Liver (tissue), 9 donors: ENCODE results near the gene PRMT7. TPM values are rescaled to one million over a fixed set of nuclear protein-coding genes. Genes with fewer than 3 reads are reported as not detected.

Source experiments
- DNase-seq: peaks from one replicate; pipeline ENCODE4 v3.0.0-alpha.2; 2017; ENCODE audit warnings: low spot score
- H3K27ac ChIP-seq, 2 donors: one replicate each; pipeline ENCODE4 v1.7.0; 2013; ENCODE audit warnings: inconsistent platforms in 2 of 2, low read length in 2 of 2, control low read depth in 1 of 2, low read depth in 1 of 2, mild to moderate bottlenecking in 1 of 2
- H3K27me3 ChIP-seq, 4 donors: one replicate each; pipeline versions ENCODE4 v1.6.1 to v1.7.0; 2013; ENCODE audit warnings: low read length in 3 of 4, inconsistent platforms in 1 of 4, mild to moderate bottlenecking in 1 of 4, moderate library complexity in 1 of 4; ENCODE audit not compliant: control insufficient read depth in 4 of 4, insufficient read depth in 4 of 4
- H3K36me3 ChIP-seq, 4 donors: one replicate each; pipeline versions ENCODE4 v1.6.1 to v1.7.0; 2013; ENCODE audit warnings: low read length in 3 of 4, mild to moderate bottlenecking in 3 of 4, low read depth in 1 of 4, moderate library complexity in 1 of 4; ENCODE audit not compliant: control insufficient read depth in 4 of 4, insufficient read depth in 3 of 4
- H3K4me1 ChIP-seq, 4 donors: one replicate each; pipeline versions ENCODE4 v1.6.1 to v1.7.0; 2013; ENCODE audit warnings: low read length in 3 of 4, mild to moderate bottlenecking in 3 of 4, moderate library complexity in 1 of 4; ENCODE audit not compliant: control insufficient read depth in 4 of 4, insufficient read depth in 4 of 4
- H3K4me3 ChIP-seq, 3 donors: one replicate each; pipeline versions ENCODE4 v1.6.1 to v1.7.0; 2013; ENCODE audit warnings: low read length in 3 of 3, control low read depth in 1 of 3, low read depth in 1 of 3, mild to moderate bottlenecking in 1 of 3
- H3K9ac ChIP-seq, 2 donors: one replicate each; pipeline ENCODE4 v1.7.0; 2013; ENCODE audit warnings: low read length in 2 of 2, mild to moderate bottlenecking in 2 of 2, moderate library complexity in 2 of 2, control low read depth in 1 of 2, low read depth in 1 of 2
- H3K9me3 ChIP-seq, 4 donors: one replicate each; pipeline versions ENCODE4 v1.6.1 to v1.7.0; 2013; ENCODE audit warnings: low read length in 3 of 4; ENCODE audit not compliant: control insufficient read depth in 4 of 4
- EGR1 ChIP-seq, 2 donors: IDR thresholded peaks; 2 replicates each; pipeline ENCODE4 v1.6.1; 2016 to 2018; ENCODE audit warnings: antibody characterized with exemption in 2 of 2, low read depth in 2 of 2
- FOXA1 ChIP-seq: IDR thresholded peaks from 2 replicates; pipeline ENCODE4 v1.6.1; 2016; ENCODE audit warnings: antibody characterized with exemption
- FOXA2 ChIP-seq: IDR thresholded peaks from 2 replicates; pipeline ENCODE4 v1.6.1; 2016; ENCODE audit warnings: antibody characterized with exemption
- HNF4A ChIP-seq, 2 donors: conservative IDR thresholded peaks; 2 replicates each; pipeline ENCODE4 v1.6.1; 2016; ENCODE audit warnings: antibody characterized with exemption in 2 of 2, mild to moderate bottlenecking in 2 of 2
- HNF4G ChIP-seq: IDR thresholded peaks from 2 replicates; pipeline ENCODE4 v1.6.1; 2016; ENCODE audit warnings: antibody characterized with exemption
- JUND ChIP-seq, 2 donors: IDR thresholded peaks; 2 replicates each; pipeline ENCODE4 v1.6.1; 2016; ENCODE audit warnings: antibody characterized with exemption in 2 of 2
- NR2F2 ChIP-seq: IDR thresholded peaks from 2 replicates; pipeline ENCODE4 v1.6.1; 2016; ENCODE audit warnings: antibody characterized with exemption
- RAD21 ChIP-seq, 2 donors: IDR thresholded peaks; 2 replicates each; pipeline ENCODE4 v1.6.1; 2016; ENCODE audit warnings: antibody characterized with exemption in 2 of 2, mild to moderate bottlenecking in 2 of 2
- RXRA ChIP-seq, 2 donors: IDR thresholded peaks; 2 replicates each; pipeline ENCODE4 v1.6.1; 2017 to 2018; ENCODE audit warnings: antibody characterized with exemption in 2 of 2, mild to moderate bottlenecking in 1 of 2
- SP1 ChIP-seq: IDR thresholded peaks from 2 replicates; pipeline ENCODE4 v1.6.1; 2018; ENCODE audit warnings: antibody characterized with exemption, mild to moderate bottlenecking
- TAF1 ChIP-seq: conservative IDR thresholded peaks from 2 replicates; pipeline ENCODE4 v1.6.1; 2016; ENCODE audit warnings: antibody characterized with exemption, mild to moderate bottlenecking
- YY1 ChIP-seq: IDR thresholded peaks from 2 replicates; pipeline ENCODE4 v1.6.1; 2016; ENCODE audit warnings: antibody characterized with exemption, mild to moderate bottlenecking
- WGBS: extraction: QIAGEN DNeasy Blood & Tissue Kit; methylation state at CpG from one replicate; pipeline ENCODE4 v1.1.7; 2013; 5-methylcytosine and 5-hydroxymethylcytosine counted together
- polyA plus RNA-seq, 2 donors: library from polyadenylated mRNA; stranded (reverse) in 1 of 2; unstranded in 1 of 2; fragments of 200-250 nt in 1 of 2; fragments of >200 nt in 1 of 2; fragmentation: Nextera tagmentation in 1 of 2; extraction: Ambion mirVana in 1 of 2; gene quantifications; one replicate each; pipeline versions ENCODE4 v1.2.1 to v1.2.3, GENCODE V29; 2013 to 2015
- total RNA-seq, 2 donors: library from RNA; depleted of rRNA; stranded (reverse); fragments of >200 nt; gene quantifications; one replicate each; pipeline ENCODE4 v1.2.3, GENCODE V29; 2014
- TF ChIP-seq, protein P1 (sequence below): IDR thresholded peaks from 2 replicates; pipeline ENCODE4 v1.6.1; 2016; ENCODE audit warnings: antibody characterized with exemption
- TF ChIP-seq, protein P2 (sequence below): IDR thresholded peaks from 2 replicates; pipeline ENCODE4 v1.6.1; 2016; ENCODE audit warnings: antibody characterized with exemption, mild to moderate bottlenecking
- TF ChIP-seq, protein P3 (sequence below): IDR thresholded peaks from 2 replicates; pipeline ENCODE4 v1.6.1; 2016; ENCODE audit warnings: antibody characterized with exemption
- TF ChIP-seq, protein P4 (sequence below): IDR thresholded peaks from 2 replicates; pipeline ENCODE4 v1.6.1; 2016; ENCODE audit warnings: antibody characterized with exemption
- TF ChIP-seq, protein P5 (sequence below): fragments of 150-350 bp; IDR thresholded peaks from 2 replicates; pipeline ENCODE4 v1.5.1; 2017; ENCODE audit warnings: improper control_type of control experiment, low read depth, low read length; ENCODE audit not compliant: missing input control
- donor health status: healthy.
- donor health status: healthy.
- donor health status: healthy.
- donor health status: healthy.
- donor health status: healthy.

Gene PRMT7
- total and polyA plus RNA-seq, 4 donors = 10.7 to 31.5 (median 17.5) TPM

DNA sequence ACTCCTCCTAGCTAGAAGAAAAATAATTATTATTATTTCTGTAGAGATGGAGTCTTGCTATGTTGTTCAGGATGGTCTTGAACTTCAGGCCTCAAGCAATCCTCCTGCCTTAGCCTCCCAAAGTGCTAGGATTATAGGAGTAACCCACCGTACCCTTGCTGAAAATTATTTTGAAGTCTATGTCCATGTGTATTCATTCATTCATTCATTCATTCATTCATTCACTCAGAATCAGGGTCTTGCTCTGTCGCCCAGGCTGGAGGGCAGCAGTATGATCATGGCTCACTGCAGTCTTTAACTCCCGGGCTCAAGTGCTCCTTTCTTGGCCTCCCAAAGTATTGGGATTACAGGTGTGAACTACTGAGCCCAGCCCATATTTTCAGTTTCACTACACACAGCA is 4.2 kb upstream of the PRMT7 start:
- no peak for DNase-seq
- Histone ChIP-seq H3K27me3 (no peaks in the 10 kb centered on the region), H3K9ac (no peak overlapping the region), H3K36me3 (peaks cover 0 to 38% (median 23%) of the 10 kb centered on the region in 4 donors), H3K27ac (no peak overlapping the region), H3K4me3 (no peak overlapping the region), H3K4me1 (peaks cover 0 to 22% (median 18%) of the 10 kb centered on the region in 4 donors), H3K9me3 (no peaks in the 10 kb centered on the region)
- 98% methylated on average over 3 of the region's 3 CpGs for WGBS
- TF ChIP-seq RXRA (IDR thresholded peaks at IDR 0.05) (no peak), SP1 (no peak), NR2F2 (no peak), HNF4A (conservative IDR thresholded peaks at IDR 0.05) (no peak), TAF1 (no peak), RAD21 (IDR thresholded peaks at IDR 0.05) (no peak), YY1 (no peak), FOXA1 (no peak), EGR1 (IDR thresholded peaks at IDR 0.05; ENCODE audit: low read depth in 2 of 2) (no peak), HNF4G (no peak), JUND (IDR thresholded peaks at IDR 0.05) (no peak)
- TF ChIP-seq, protein P1, sequence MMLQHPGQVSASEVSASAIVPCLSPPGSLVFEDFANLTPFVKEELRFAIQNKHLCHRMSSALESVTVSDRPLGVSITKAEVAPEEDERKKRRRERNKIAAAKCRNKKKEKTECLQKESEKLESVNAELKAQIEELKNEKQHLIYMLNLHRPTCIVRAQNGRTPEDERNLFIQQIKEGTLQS = no peak
- TF ChIP-seq, protein P2, sequence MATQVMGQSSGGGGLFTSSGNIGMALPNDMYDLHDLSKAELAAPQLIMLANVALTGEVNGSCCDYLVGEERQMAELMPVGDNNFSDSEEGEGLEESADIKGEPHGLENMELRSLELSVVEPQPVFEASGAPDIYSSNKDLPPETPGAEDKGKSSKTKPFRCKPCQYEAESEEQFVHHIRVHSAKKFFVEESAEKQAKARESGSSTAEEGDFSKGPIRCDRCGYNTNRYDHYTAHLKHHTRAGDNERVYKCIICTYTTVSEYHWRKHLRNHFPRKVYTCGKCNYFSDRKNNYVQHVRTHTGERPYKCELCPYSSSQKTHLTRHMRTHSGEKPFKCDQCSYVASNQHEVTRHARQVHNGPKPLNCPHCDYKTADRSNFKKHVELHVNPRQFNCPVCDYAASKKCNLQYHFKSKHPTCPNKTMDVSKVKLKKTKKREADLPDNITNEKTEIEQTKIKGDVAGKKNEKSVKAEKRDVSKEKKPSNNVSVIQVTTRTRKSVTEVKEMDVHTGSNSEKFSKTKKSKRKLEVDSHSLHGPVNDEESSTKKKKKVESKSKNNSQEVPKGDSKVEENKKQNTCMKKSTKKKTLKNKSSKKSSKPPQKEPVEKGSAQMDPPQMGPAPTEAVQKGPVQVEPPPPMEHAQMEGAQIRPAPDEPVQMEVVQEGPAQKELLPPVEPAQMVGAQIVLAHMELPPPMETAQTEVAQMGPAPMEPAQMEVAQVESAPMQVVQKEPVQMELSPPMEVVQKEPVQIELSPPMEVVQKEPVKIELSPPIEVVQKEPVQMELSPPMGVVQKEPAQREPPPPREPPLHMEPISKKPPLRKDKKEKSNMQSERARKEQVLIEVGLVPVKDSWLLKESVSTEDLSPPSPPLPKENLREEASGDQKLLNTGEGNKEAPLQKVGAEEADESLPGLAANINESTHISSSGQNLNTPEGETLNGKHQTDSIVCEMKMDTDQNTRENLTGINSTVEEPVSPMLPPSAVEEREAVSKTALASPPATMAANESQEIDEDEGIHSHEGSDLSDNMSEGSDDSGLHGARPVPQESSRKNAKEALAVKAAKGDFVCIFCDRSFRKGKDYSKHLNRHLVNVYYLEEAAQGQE = no peak
- TF ChIP-seq, protein P3, sequence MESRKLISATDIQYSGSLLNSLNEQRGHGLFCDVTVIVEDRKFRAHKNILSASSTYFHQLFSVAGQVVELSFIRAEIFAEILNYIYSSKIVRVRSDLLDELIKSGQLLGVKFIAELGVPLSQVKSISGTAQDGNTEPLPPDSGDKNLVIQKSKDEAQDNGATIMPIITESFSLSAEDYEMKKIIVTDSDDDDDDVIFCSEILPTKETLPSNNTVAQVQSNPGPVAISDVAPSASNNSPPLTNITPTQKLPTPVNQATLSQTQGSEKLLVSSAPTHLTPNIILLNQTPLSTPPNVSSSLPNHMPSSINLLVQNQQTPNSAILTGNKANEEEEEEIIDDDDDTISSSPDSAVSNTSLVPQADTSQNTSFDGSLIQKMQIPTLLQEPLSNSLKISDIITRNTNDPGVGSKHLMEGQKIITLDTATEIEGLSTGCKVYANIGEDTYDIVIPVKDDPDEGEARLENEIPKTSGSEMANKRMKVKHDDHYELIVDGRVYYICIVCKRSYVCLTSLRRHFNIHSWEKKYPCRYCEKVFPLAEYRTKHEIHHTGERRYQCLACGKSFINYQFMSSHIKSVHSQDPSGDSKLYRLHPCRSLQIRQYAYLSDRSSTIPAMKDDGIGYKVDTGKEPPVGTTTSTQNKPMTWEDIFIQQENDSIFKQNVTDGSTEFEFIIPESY = no peak
- TF ChIP-seq, protein P4, sequence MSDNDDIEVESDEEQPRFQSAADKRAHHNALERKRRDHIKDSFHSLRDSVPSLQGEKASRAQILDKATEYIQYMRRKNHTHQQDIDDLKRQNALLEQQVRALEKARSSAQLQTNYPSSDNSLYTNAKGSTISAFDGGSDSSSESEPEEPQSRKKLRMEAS = no peak
- TF ChIP-seq, protein P5, sequence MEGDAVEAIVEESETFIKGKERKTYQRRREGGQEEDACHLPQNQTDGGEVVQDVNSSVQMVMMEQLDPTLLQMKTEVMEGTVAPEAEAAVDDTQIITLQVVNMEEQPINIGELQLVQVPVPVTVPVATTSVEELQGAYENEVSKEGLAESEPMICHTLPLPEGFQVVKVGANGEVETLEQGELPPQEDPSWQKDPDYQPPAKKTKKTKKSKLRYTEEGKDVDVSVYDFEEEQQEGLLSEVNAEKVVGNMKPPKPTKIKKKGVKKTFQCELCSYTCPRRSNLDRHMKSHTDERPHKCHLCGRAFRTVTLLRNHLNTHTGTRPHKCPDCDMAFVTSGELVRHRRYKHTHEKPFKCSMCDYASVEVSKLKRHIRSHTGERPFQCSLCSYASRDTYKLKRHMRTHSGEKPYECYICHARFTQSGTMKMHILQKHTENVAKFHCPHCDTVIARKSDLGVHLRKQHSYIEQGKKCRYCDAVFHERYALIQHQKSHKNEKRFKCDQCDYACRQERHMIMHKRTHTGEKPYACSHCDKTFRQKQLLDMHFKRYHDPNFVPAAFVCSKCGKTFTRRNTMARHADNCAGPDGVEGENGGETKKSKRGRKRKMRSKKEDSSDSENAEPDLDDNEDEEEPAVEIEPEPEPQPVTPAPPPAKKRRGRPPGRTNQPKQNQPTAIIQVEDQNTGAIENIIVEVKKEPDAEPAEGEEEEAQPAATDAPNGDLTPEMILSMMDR = no peak

DNA sequence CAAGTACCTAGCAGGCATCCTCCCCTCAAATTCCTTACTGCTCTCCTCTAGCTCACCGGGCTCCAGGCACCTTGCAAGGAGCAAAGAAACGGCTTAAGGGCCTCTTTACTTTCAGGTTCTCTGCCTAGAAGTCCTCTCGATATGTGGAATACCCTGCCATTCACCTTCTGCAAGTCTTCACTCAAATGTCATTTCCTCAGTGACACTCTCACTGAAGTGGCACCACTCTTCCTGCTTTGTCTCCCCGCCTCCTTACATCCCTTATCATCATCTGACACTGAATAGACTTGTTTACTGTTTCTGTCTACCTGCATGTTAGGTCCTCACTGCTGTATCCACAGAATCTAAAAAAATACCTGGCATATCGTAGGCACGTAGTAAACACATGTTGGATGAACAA is 1.0 kb upstream of the PRMT7 start:
- TF ChIP-seq, protein P5 = no peak
- TF ChIP-seq, protein P2 = no peak
- TF ChIP-seq FOXA2 = no peak
- no peak for TF ChIP-seq NR2F2
- TF ChIP-seq SP1 = no peak
- no peak for TF ChIP-seq JUND (IDR thresholded peaks at IDR 0.05)
- no peak for TF ChIP-seq FOXA1
- Histone ChIP-seq H3K9me3 (no peaks in the 10 kb centered on the region), H3K27ac (no peak overlapping the region), H3K4me3 (peak overlapping the region; percentile 83 to 97 (median 97)), H3K4me1 (peaks cover 1 to 41% (median 31%) of the 10 kb centered on the region in 4 donors), H3K9ac (peak overlapping the region; percentile 68 to 88), H3K27me3 (no peaks in the 10 kb centered on the region), H3K36me3 (peaks cover 0 to 14% (median 9%) of the 10 kb centered on the region in 4 donors)
- DNase-seq = no peak
- WGBS = 50% methylated on average over 6 of the region's 6 CpGs
